Lung (tissue), 16 donors: ENCODE measurements around the gene GNAI2. TPM values are rescaled to one million over a fixed set of nuclear protein-coding genes. Genes with fewer than 3 reads are reported as not detected.

ENCODE experiments used
- ATAC-seq: fragments of 200-7000 bp; cut with Tn5 transposase; one replicate; pipeline ENCODE4 v1.9.1; 2020; ENCODE audit warnings: moderate number of reproducible peaks; ENCODE audit not compliant: insufficient read depth, low FRiP score
- DNase-seq, 3 donors: peaks; one replicate each; pipeline ENCODE4 v3.0.0-alpha.2; 2013 to 2017
- H3K27ac ChIP-seq, 2 donors: one replicate each; pipeline ENCODE4 v1.5.1; 2013; ENCODE audit warnings: mild to moderate bottlenecking in 2 of 2, moderate library complexity in 2 of 2, control low read depth in 1 of 2, inconsistent platforms in 1 of 2, low read depth in 1 of 2, low read length in 1 of 2
- H3K27me3 ChIP-seq, 3 donors: one replicate each; pipeline ENCODE4 v1.5.1; 2013; ENCODE audit warnings: low read length in 2 of 3; ENCODE audit not compliant: control insufficient read depth in 3 of 3, insufficient read depth in 3 of 3
- H3K36me3 ChIP-seq, 4 donors: one replicate each; pipeline ENCODE4 v1.5.1; 2013; ENCODE audit warnings: low read length in 4 of 4, mild to moderate bottlenecking in 1 of 4, moderate library complexity in 1 of 4; ENCODE audit not compliant: control insufficient read depth in 4 of 4, insufficient read depth in 4 of 4
- H3K4me1 ChIP-seq, 5 donors: one replicate each; pipeline ENCODE4 v1.5.1; 2013; ENCODE audit warnings: low read length in 5 of 5, mild to moderate bottlenecking in 2 of 5, moderate library complexity in 1 of 5; ENCODE audit not compliant: control insufficient read depth in 5 of 5, insufficient read depth in 5 of 5
- H3K4me3 ChIP-seq: one replicate; pipeline ENCODE4 v1.5.1; 2013; ENCODE audit warnings: mild to moderate bottlenecking, control low read depth, moderate library complexity
- H3K9ac ChIP-seq, 2 donors: one replicate each; pipeline ENCODE4 v1.5.1; 2013; ENCODE audit warnings: low read length in 2 of 2, control low read depth in 1 of 2; ENCODE audit not compliant: insufficient read depth in 1 of 2
- H3K9me3 ChIP-seq, 4 donors: one replicate each; pipeline ENCODE4 v1.5.1; 2013; ENCODE audit warnings: low read length in 3 of 4, mild to moderate bottlenecking in 1 of 4, moderate library complexity in 1 of 4; ENCODE audit not compliant: control insufficient read depth in 4 of 4, insufficient read depth in 3 of 4
- CTCF ChIP-seq: IDR thresholded peaks from 2 replicates; pipeline ENCODE4 v1.5.1; 2012; ENCODE audit warnings: mild to moderate bottlenecking; ENCODE audit errors: control extremely low read depth, extremely low read depth
- WGBS, 2 donors: extraction: QIAGEN DNeasy Blood & Tissue Kit; methylation state at CpG; one replicate each; pipeline ENCODE4 v1.1.7; 2013; 5-methylcytosine and 5-hydroxymethylcytosine counted together
- long read RNA-seq, 5 donors: transcript quantifications; one replicate each; lab custom pipeline, GENCODE V29; 2026
- polyA plus RNA-seq, 2 donors: library from polyadenylated mRNA; stranded (reverse); fragments of 200-250 nt; gene quantifications; one replicate each; pipeline ENCODE4 v1.2.1, GENCODE V29; 2013
- total RNA-seq, 2 donors: library from RNA; depleted of rRNA in 1 of 2; stranded (reverse); fragments of >200 nt in 1 of 2; gene quantifications; one replicate each; pipeline ENCODE4 v1.2.1, GENCODE V29; 2014 to 2021
- donor health status: control.
- donor health status: control.
- donor health status: Bipolar disorder and iron deficiency.
- donor health status: healthy.
- donor health status: DM: yes; HTN: yes; CAD: no.

Gene GNAI2
- total RNA-seq (100 to 1,000 TPM; 224 to 332 TPM), polyA plus RNA-seq (100 to 1,000 TPM; 217 to 364 TPM)
- long read RNA-seq, donor 1, transcript GNAI2-202 (9 exons, 2,464 nt): major isoform, 75 of 243 reads
- long read RNA-seq, donor 1, partial matches to known transcripts: 166 of 243 reads
- long read RNA-seq, donor 1, other reads (novel, unspliced or antisense): 0 of 243 reads
- long read RNA-seq, donor 2, transcript GNAI2-202 (9 exons, 2,464 nt): major isoform, 17 of 21 reads
- long read RNA-seq, donor 2, partial matches to known transcripts: 0 of 21 reads
- long read RNA-seq, donor 2, other reads (novel, unspliced or antisense): 0 of 21 reads
- long read RNA-seq, donor 3, transcript GNAI2-202 (9 exons, 2,464 nt): major isoform, 31 of 39 reads
- long read RNA-seq, donor 3, partial matches to known transcripts: 5 of 39 reads
- long read RNA-seq, donor 3, other reads (novel, unspliced or antisense): 0 of 39 reads
- long read RNA-seq, donor 4, transcript GNAI2-202 (9 exons, 2,464 nt): major isoform, 23 of 29 reads
- long read RNA-seq, donor 4, partial matches to known transcripts: 5 of 29 reads
- long read RNA-seq, donor 4, other reads (novel, unspliced or antisense): 0 of 29 reads
- long read RNA-seq, donor 5, transcript GNAI2-202 (9 exons, 2,464 nt): major isoform, 72 of 103 reads
- long read RNA-seq, donor 5, partial matches to known transcripts: 30 of 103 reads
- long read RNA-seq, donor 5, other reads (novel, unspliced or antisense): 0 of 103 reads

- Histone ChIP-seq H3K4me3 (peak within 1 kb of the TSS; percentile 88), H3K4me1 (peaks cover 0 to 26% (median 8%) of the 10 kb centered on the region in 5 donors), H3K27ac (peak within 1 kb of the TSS; percentile 95 to 97), H3K27me3 (no peaks in the 10 kb centered on the region), H3K9me3 (no peaks in the 10 kb centered on the region), H3K9ac (peak within 1 kb of the TSS; percentile 63 to 96), H3K36me3 (peaks cover 0 to 9% (median 4%) of the 10 kb centered on the region in 4 donors)
- 1% methylated on average over 73 to 75 of the region's 75 CpGs for WGBS, 2 donors
- TF ChIP-seq CTCF: no peak
- ATAC-seq: peak; percentile 95
- peak; percentile 99 for DNase-seq
Measured at GRCh38 chr3:50235716-50236483, at the start of gene GNAI2. GNAI2 (plus strand) TSS chr3:50236204; CDS start chr3:50236336, 132 bp downstream.

DNA sequence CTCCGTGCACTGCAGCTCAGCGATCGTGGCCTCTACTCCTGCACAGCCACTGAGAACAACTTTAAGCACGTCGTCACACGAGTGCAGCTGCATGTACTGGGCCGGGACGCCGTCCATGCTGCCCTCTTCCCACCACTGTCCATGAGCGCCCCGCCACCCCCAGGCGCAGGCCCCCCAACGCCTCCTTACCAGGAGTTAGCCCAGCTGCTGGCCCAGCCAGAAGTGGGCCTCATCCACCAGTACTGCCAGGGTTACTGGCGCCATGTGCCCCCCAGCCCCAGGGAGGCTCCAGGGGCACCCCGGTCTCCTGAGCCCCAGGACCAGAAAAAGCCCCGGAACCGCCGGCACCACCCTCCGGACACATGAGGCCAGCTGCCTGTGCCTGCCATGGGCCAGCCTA is 48.3 kb upstream of the GNAI2 start:
- H3K9ac ChIP-seq: no peak overlapping the region
- H3K36me3 ChIP-seq: peaks cover 0 to 15% (median 9%) of the 10 kb centered on the region in 4 donors
- no peak overlapping the region for H3K27ac ChIP-seq
- no peaks in the 10 kb centered on the region for H3K4me1 ChIP-seq
- ATAC-seq: no peak
- WGBS, 2 donors: 93 to 94% methylated on average over 19 of the region's 19 CpGs
- no peak overlapping the region for H3K4me3 ChIP-seq
- no peak for TF ChIP-seq CTCF
- no peak for DNase-seq
- no peaks in the 10 kb centered on the region for H3K9me3 ChIP-seq
- H3K27me3 ChIP-seq: peaks cover 0 to 2% (median 0%) of the 10 kb centered on the region in 3 donors

- Histone ChIP-seq H3K4me3 (no peak overlapping the region), H3K4me1 (peaks cover 0 to 4% (median under 1%) of the 10 kb centered on the region in 5 donors), H3K27ac (no peak overlapping the region), H3K36me3 (peaks cover 0 to 11% (median 5%) of the 10 kb centered on the region in 4 donors), H3K27me3 (peaks cover 0 to 14% (median 9%) of the 10 kb centered on the region in 3 donors), H3K9me3 (peaks cover 0 to 7% (median 0%) of the 10 kb centered on the region in 4 donors), H3K9ac (no peak overlapping the region)
- 11 to 19% methylated on average over 5 of the region's 5 CpGs for WGBS, 2 donors
- ATAC-seq: no peak
- peak; percentile 87 to 91 (median 90) for DNase-seq
- TF ChIP-seq CTCF: peak; percentile 83
Measured at GRCh38 chr3:50189274-50189673, 46.7 kb upstream of the GNAI2 start.
